Activated CD8-positive, alpha-beta memory T cell treated with anti-CD3 and anti-CD28 coated beads for 24 hours (primary cell): ENCODE data around the gene UFSP2.
A peak's percentile ranks its signal among the peaks of the same experiment; 100 is the strongest.

Experiments used
- DNase-seq: peaks from one replicate; pipeline ENCODE4 v3.0.0-alpha.2; 2020

UFSP2 gene

GRCh38 chr4:185424905-185425646 lies 688 bp downstream of the UFSP2 start:
- peak; percentile 58 for DNase-seq

- no peak for DNase-seq
Measured at GRCh38 chr4:185421366-185422124, 4.2 kb downstream of the UFSP2 start.

- DNase-seq: no peak
Measured at GRCh38 chr4:185416955-185417354, 8.8 kb downstream of the UFSP2 start.

GRCh38 chr4:185412412-185412811 lies 13.4 kb downstream of the UFSP2 start:
- DNase-seq: no peak

GRCh38 chr4:185411849-185412248 lies 13.9 kb downstream of the UFSP2 start:
- no peak for DNase-seq

- DNase-seq: no peak
Measured at GRCh38 chr4:185408432-185408831, 17.3 kb downstream of the UFSP2 start.

- no peak for DNase-seq
Measured at GRCh38 chr4:185405296-185405999, 20.3 kb downstream of the UFSP2 start.

GRCh38 chr4:185404031-185404430 lies 21.7 kb downstream of the UFSP2 start:
- no peak for DNase-seq

- no peak for DNase-seq
Measured at GRCh38 chr4:185399466-185399865, 26.3 kb downstream of the UFSP2 start.

GRCh38 chr4:185398618-185399017 lies 27.1 kb downstream of the UFSP2 start:
- DNase-seq: no peak

- no peak for DNase-seq
Measured at GRCh38 chr4:185396724-185397385, 28.9 kb downstream of the UFSP2 start, which contains the start of gene ANKRD37. Gene ANKRD37, plus strand, starts transcription at chr4:185396841. Its CDS starts 83 bp downstream, at chr4:185396924.

GRCh38 chr4:185395956-185396723 lies 29.6 kb downstream of the UFSP2 start:
- DNase-seq: peak; percentile 99

- no peak for DNase-seq
Measured at GRCh38 chr4:185395238-185395955, 30.4 kb downstream of the UFSP2 start, which contains the start of gene LRP2BP. Gene LRP2BP, minus strand, starts transcription at chr4:185395924. Its CDS starts 17,738 bp downstream, at chr4:185378186.

GRCh38 chr4:185394568-185395237 lies 31.1 kb downstream of the UFSP2 start:
- DNase-seq: no peak

GRCh38 chr4:185392156-185392555 lies 33.6 kb downstream of the UFSP2 start:
- no peak for DNase-seq

- DNase-seq: no peak
Measured at GRCh38 chr4:185390941-185391340, 34.8 kb downstream of the UFSP2 start.

GRCh38 chr4:185387957-185388356 lies 37.8 kb downstream of the UFSP2 start:
- no peak for DNase-seq

GRCh38 chr4:185384930-185385331 lies 40.8 kb downstream of the UFSP2 start:
- no peak for DNase-seq

- no peak for DNase-seq
Measured at GRCh38 chr4:185384061-185384460, 41.7 kb downstream of the UFSP2 start.

GRCh38 chr4:185383451-185383850 lies 42.3 kb downstream of the UFSP2 start:
- no peak for DNase-seq

GRCh38 chr4:185382754-185383153 lies 43.0 kb downstream of the UFSP2 start:
- no peak for DNase-seq
